SK-MEL-5 (cell line): ENCODE measurements around the gene CTSC. TPM values are rescaled to one million over a fixed set of nuclear protein-coding genes. Genes with fewer than 3 reads are reported as not detected.

Source experiments
- DNase-seq: peaks from one replicate; pipeline ENCODE4 v3.0.0-alpha.2; 2016; ENCODE audit warnings: low read depth, low spot score
- in situ Hi-C: cut with HindIII; loops from 2 replicates; pipeline ENCODE4 v1.10.0; 2016; ENCODE audit warnings: low sequenced_read_pairs, high pct_unique_total_duplicates, low pct_unique_long_range_greater_than_20kb
- polyA plus RNA-seq, 2 experiments: library from polyadenylated mRNA; depleted of rRNA; stranded (reverse); fragments of >200 nt; gene quantifications; 2 replicates each; pipeline ENCODE4 v1.2.3, GENCODE V29; 2015
- total RNA-seq: library from RNA; depleted of rRNA; stranded (reverse); fragments of >200 nt; shearing (Covaris generic); gene quantifications from 2 replicates; pipeline ENCODE4 v1.2.3, GENCODE V29; 2014; rRNA removed

Gene CTSC
- 216 and 235 TPM in 2 replicates for total RNA-seq
- polyA plus RNA-seq (2015; cell fraction: cytosol; rRNA removed): 256 and 259 TPM in 2 replicates
- 85.1 and 111 TPM in 2 replicates for polyA plus RNA-seq (2015; cell fraction: nucleus; rRNA removed)

DNA sequence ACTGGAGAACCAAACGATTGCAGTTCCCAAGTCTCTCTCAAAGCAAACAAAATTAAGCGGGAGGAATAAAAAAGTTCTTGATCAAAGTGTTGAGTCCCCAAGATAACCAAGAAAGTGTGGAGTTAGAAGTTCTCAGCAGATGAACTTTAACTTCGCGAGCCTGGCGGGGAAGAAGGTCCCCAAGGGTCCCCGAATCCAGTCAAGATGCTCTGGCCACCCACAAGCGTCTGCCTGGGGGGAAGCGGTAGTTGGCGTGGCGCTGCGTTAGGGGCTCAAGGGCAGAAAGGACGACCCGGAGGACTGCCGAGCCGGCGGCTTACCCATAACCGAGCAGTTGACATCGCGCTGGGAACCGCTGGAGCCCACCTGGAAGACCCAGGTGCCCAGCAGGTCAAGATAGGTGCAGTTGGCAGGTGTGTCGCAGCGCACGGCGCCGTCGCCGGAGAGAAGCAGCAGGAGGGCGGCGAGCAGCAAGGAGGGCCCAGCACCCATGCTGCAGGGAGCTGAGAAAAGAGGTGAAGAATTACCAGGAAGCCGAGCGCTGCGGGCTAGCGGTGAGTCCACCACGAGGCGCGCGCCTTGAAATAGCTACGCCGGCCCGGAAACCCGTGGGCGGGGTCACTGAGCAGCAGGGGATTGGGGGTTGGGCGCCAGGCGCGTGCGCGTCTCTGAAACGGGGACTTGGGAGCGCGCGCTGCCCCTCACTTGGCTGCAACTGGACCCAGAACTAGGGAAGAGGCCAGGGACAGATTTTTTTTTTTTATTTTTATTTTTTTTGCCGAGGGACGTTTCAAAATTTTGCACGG is at the start of gene CTSC:
CTSC (minus strand) TSS at position 556 of the 806 bp plus-strand sequence; CDS start at position 492, 64 bp downstream.
- peak; percentile 89 for DNase-seq
- in situ Hi-C loops: no loop called here

DNA sequence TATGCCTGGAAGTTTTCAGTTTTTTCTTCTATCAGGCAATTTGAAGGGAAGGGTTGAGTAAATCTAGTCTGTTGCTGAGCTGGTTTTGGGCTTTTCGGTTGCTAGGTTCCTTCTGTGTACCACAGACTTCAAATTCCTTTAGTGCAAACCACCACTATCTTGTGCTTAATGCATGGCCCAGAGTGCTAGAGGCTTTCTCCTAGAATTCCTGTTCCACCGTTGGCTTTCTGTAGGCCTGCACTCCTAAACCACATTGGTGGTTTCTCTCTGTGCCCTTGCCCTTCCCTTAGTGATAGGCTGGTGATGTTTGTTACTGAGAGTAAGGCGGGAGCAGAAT is 47.1 kb upstream of the CTSC start:
- in situ Hi-C loops: no loop called here
- DNase-seq: no peak

DNA sequence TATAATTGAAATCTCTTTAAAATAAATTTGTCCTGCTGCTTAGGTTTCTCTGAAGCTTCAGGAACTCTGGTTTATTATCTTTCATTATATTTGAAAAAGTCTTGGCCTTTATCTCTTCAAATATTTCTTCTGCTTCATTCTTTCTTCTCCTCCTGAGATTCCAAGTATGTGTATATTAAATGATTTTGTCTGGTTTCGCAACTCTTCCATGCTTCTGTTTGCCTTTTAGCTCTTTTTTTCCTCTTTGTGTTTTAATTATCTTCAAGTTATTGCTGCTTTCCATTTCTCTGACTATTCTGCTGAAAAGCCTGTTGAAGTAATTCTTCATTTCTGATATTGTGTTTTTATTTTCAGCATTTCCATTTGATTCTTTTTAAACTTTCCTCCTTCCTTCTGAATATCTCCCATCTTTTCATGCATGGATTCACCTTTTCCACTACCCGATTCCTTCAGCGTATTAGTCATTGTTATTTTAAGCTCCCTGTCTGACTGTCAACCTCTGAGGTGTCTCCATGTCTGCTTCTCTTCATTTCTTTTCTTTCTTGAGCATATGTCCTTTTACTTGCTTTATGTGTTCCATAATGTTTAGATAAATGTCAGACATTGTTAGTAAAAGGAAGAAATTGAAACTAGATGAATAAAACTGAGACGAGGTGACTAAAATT is 46.6 kb upstream of the CTSC start:
- in situ Hi-C loops: no loop called here
- no peak for DNase-seq

DNA sequence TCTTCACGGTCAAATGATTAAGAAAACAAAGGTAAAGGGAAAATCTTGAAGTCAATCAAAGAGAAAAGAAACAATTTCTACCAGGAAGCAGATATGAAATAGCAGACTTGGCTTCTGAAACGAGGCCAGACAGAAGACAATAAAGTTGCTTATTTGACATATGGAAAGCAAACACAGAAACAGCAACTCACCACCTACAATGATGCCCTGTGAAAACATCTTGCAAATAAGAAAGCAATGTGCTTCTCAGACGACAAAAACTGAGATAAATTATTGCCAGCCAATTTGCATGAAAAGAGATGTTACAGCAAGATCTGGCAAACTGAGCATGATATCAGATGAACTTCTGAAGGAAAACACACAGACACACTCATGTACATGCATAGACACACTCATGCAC is 45.9 kb upstream of the CTSC start:
- no peak for DNase-seq
- in situ Hi-C loops: no loop called here

DNA sequence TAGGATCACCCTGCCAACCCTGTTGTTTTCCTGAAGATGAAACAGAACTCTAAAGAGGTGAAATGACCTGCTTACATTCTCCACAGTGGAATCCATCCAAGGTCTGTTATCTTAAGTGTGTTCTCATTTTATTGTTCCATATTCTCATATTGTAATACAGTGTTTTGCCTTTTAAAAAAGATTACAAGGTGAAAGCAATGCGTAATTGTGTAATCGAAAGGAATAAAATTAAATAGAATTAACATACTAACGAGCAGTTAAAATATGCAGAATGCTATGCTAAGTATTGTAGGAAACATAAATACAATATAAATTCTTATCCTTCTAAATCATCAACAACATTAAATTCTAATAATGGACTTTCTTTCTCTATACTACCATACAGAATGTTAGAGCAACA is 41.6 kb upstream of the CTSC start:
- in situ Hi-C loops: no loop called here

DNA sequence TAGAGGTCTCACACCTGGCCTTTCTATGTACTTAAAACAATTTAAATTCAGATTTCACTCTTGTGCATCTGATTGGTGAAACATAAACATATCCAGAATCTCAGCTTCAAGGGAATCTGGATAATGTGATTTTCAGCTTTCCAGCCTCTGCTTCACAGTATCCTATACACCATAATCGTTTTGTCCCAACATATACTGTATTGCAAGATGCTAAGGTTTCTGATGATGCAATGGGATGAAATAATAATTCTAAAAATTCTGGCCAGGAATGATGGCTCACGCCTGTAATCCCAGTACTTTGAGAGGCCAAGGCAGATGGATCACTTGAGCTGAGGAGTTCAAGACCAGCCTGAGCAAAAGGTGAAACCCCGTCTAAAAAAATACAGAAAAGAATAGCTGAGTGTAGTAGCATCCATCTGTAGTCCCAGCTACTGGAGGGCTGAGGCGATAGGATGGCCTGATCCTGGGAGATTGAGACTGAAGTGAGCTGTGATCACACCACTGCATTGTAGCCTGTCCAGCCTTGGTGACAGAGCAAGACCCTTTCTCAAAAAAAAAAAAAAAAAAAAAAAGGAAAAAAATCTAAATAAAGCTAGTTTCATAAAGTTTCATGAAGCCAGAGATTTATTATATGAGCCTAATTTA is 41.0 kb upstream of the CTSC start:
- in situ Hi-C loops: no loop called here
- DNase-seq: no peak

More for the DNA sequence above, 41.6 kb upstream of the CTSC start:
- DNase-seq: no peak

DNA sequence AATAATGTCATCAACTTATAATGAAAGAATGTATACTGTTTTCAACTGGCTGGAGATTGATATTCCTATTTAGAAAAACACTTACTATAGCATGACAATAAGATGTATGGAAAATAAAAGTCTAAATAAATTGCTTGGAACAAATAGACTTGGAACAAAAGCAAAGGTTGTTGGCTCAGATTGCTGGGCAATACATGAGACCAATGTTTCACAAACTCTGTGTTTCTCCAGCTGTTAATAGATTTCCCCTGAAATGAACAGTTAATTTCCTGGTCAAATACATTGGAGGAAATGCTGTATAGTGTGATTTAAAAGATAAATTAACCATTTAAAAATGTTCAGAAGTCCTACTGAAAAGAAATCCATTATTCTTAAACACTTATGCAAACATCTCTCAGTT is 40.1 kb upstream of the CTSC start:
- in situ Hi-C loops: no loop called here
- no peak for DNase-seq

DNA sequence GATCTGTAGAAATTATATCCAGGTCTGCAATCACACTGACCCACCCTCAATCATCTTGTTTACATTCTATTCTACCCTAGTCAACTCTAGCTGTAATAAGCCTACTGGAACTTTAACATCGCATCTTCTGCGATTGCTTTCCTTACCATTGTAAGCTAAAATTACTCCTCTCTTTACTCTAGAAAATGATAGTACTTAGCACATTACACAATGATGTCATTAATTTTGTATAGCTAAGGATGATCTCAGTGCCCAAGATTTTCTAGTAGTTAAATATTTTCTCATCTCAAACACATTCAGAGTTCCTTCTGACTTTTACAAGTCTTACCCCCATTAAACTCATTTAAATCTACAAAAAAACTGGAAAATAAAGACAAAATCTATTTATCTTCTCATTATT is 39.6 kb upstream of the CTSC start:
- DNase-seq: no peak
- in situ Hi-C loops: no loop called here

DNA sequence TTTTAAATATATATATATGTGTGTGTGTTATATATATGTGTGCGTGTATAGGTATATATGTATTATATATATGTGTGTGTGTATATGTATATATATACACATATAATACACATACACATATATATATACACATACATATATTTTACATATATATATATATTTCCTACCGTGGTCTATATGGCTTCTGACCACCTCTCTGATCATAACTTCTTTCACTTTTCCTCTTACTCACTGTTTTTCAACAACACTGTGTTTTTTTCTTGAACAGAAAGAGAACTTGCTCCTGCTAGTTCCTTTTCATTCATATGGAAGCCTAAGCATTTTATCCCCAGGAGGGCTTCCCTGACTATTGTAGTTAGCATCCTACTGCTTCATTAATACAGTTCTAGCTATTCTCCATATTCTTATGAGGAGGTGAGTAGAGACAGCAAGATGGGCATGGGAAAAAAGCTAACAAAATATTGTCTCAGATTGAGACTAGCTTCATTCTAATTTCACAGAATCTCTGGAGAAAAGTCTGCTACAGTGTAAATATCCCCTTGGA is 38.5 kb upstream of the CTSC start:
- in situ Hi-C loops: no loop called here
- DNase-seq: no peak

DNA sequence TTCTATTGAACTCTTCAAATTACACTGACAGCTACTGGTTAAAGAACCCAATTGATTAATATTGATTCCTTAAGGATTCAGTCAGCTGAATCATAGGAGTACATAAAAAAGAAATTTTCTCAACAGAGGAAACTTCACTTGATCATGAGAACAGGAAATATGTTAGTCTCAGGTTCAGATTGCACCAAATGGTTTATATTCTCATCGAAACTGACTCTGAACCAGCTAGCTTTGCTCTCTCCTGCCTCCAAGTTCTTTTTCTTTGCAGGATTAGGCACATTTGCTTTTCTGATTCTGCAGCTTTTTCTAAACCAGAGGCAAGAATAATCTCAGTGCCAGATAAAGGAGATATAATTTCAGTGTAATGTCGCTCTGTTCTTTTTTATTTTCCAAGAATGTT is 33.2 kb upstream of the CTSC start:
- no peak for DNase-seq
- in situ Hi-C loops: no loop called here

DNA sequence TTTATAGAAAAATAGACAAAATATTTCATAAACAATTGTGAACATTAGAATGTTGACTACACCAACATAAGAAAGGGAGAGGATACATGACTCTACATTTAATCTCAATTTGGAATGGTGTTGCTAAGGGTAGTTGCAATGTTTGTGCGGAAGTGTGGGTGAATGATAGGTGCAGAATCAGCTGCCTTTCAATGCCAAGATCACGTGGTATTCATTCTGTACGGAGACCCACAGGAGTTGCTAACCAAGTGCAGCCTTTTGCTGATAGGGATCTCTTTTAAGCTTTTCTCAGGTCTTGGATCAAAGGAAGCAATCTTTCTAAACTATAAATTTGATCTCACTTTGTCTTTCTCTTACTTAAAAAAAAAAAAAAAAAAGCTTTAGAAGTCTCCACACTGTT is 29.8 kb upstream of the CTSC start:
- no peak for DNase-seq
- in situ Hi-C loops: no loop called here

DNA sequence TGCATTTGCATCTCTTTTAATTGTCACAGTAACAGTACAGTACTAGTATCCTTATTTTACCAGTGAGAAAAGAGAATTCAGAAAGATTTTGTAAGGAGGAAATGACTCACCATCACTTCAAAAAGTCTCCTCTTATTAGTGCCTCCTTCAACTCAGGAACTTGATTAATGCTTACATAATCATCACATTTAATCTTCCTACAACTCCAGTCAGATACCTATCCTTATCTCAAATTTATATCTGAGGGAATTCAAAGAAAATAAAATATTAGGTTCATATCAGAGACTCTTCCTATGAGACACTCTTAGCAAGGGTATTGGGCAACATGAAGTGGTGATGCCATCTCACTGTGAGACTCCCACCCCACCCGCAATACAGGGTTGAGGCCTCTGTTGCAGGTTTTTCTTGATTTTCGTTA is 26.1 kb upstream of the CTSC start:
- in situ Hi-C loops: no loop called here
- DNase-seq: no peak

DNA sequence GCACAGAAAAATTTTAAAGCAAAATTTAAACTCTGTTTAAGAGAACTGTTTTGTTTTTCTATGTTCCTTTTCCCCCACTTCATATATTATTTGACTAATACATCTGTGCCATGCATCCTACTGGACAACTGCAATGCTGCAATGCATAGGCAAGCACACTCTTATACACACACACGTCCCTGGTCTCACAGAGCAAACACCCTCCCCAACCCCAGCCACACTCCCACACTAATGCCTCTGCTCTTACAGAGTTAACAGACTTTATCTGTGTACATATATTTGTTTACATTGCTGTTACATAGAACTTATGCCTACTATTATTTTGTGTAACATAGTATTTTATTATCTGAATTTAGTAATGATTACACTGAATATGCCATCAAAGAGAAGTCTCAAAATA is 25.5 kb upstream of the CTSC start:
- in situ Hi-C loops: no loop called here
- no peak for DNase-seq

DNA sequence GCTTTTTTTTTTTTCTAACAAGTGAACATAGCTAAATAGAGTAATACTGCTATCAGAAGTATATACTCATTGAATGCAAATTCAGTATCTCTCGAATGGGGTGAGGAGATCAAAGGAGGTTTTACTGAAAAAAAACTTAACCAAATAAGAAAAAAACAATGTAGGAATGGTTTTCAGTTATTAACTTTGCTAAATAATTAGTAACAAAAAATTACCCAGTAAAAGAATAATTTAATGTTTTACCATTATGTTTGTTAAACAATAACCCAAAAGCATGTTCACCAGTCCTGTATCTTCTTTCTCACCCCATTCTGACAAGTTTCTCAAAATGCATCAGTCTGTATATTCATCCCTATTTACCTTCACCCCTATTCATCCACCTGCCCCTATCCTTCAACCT is 22.6 kb upstream of the CTSC start:
- in situ Hi-C loops: no loop called here
- no peak for DNase-seq

DNA sequence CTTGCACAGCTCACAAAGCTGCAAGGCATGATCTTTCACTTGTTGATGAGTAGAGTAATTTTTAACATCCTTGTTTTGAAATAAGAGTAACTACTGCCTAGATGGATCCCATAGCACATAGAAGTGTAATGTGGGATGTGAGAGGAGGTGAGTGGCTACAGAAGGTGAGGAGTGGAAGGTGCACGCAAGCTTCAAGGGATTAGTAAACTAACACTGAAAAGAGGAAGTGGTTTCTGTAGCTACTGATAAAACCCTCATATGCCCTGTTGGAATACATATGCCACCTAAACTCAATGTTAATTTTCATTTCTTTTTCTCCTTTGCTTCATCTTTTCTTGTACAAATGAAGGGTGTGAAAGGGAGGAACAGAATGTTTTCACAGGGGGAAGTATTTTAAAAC is 22.0 kb upstream of the CTSC start:
- in situ Hi-C loops: no loop called here
- DNase-seq: no peak

DNA sequence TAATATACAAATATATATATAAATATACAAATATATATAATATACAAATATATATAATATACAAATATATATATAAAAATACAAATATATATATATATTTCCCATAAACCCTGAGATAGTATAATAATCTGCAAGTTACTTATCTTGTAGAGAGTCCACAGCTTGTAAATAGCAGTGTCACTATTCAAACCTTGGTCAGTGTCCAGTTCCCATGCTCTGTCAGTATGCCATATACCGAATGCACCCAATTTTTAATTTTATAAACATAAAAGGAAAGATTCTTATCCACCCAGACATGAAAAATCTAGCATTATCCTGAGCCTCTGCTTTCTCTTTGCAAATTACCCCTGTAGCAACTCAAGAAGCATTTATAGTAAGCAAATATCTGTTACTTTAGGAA is 21.6 kb upstream of the CTSC start:
- DNase-seq: no peak
- in situ Hi-C loops: no loop called here

DNA sequence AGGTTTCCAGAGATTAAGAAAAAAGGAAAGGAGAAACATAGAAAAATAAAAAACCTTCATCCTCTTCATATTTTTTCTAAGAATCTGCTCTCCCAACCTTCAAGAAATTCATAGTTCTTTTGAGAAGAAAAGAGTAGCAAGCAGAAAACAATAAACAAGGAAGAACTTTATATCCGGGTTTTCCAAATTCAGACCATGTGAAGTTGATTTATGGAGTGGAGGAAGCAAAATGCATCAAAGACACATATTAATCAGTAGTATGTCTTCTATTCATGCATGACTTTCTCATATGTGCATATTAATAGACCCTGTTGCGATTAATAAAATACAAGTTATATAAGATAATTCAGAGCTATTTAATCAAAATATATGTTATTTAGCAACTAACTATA is 20.5 kb upstream of the CTSC start:
- in situ Hi-C loops: no loop called here
- DNase-seq: no peak

DNA sequence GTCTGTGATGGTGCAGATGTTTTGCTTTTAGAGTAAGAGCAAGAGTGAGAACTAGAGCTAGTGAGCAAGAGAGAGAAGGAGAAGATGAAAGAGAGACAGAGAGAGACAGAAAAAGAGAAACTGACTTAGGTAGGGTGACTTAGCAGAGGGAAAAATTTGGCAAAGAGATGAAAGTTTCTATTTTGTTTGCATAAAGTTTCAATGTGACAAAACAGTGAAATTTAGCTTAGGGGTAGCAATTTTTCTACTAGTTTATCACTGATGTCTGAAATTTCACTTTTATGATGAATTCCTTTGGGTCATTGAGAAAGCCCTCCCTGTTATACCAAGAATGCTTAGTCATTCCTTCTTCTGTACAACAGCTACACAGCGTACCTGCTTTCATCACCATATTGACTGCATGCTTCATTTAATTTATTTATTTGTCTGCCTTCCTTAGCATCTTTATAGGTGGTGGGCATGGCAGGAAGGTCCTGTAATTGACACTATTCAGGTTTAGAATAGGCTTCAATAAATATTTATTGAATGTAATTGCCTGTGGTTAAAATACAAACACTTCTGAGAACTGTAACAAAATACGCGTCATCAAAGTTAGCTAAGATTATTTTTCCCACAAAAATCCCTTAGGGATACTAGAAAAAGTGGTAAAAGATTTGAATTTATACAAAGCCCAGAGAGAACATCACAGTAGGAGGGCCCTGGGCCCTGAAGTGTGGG is 19.9 kb upstream of the CTSC start:
- DNase-seq: no peak
- in situ Hi-C loops: no loop called here
